SK-N-SH treated with all-trans-retinoic acid at 6 μM for 48 hours (cell line): Measurements from ENCODE around the gene VAT1.

Experiments
- ATAC-seq: fragments of 200-7000 bp; cut with Tn5 transposase; 3 replicates; pipeline ENCODE4 v1.9.1; 2020; ENCODE audit warnings: mild to moderate bottlenecking, moderate library complexity
- ARNTL ChIP-seq: fragments of 450-650 bp; formaldehyde crosslinking; IDR thresholded peaks from 2 replicates; pipeline ENCODE4 v1.5.0; 2020; ENCODE audit warnings: low read depth, mild to moderate bottlenecking, moderate library complexity, borderline replicate concordance
- BACH2 ChIP-seq: fragments of 250-450 bp; sonication (Bioruptor Pico); IDR thresholded peaks from 2 replicates; pipeline ENCODE4 v1.9.0; 2021; ENCODE audit warnings: mild to moderate bottlenecking, borderline replicate concordance
- CSDC2 ChIP-seq: fragments of 250-450 bp; sonication (Bioruptor Pico); IDR thresholded peaks from 2 replicates; pipeline ENCODE4 v1.5.0; 2020; ENCODE audit warnings: mild to moderate bottlenecking, moderate library complexity
- ESRRG ChIP-seq: fragments of 250-450 bp; sonication (Bioruptor Pico); IDR thresholded peaks from 2 replicates; pipeline ENCODE4 v1.6.1; 2021; ENCODE audit warnings: mild to moderate bottlenecking
- GLIS3 ChIP-seq: fragments of 250-450 bp; sonication (Bioruptor Pico); IDR thresholded peaks from 2 replicates; pipeline ENCODE4 v1.5.0; 2020; ENCODE audit warnings: mild to moderate bottlenecking, moderate library complexity
- ISL1 ChIP-seq: fragments of 250-450 bp; sonication (Bioruptor Pico); IDR thresholded peaks from 2 replicates; pipeline ENCODE4 v2.1.2; 2022; ENCODE audit warnings: mild to moderate bottlenecking, moderate library complexity
- OSR1 ChIP-seq: fragments of 250-450 bp; sonication (Bioruptor Pico); IDR thresholded peaks from 2 replicates; pipeline ENCODE4 v1.8.0; 2022; ENCODE audit warnings: moderate library complexity, mild to moderate bottlenecking, inconsistent platforms
- POU6F1 ChIP-seq: fragments of 250-450 bp; sonication (Bioruptor Pico); IDR thresholded peaks from 2 replicates; pipeline ENCODE4 v1.8.0; 2021; ENCODE audit warnings: low read depth, mild to moderate bottlenecking, moderate library complexity, borderline replicate concordance
- PPARA ChIP-seq: fragments of 250-450 bp; sonication (Bioruptor Pico); IDR thresholded peaks from 2 replicates; pipeline ENCODE4 v1.5.0; 2020; ENCODE audit warnings: mild to moderate bottlenecking, borderline replicate concordance
- RARB ChIP-seq: fragments of 250-450 bp; sonication (Bioruptor Pico); IDR thresholded peaks from 2 replicates; pipeline ENCODE4 v1.8.0; 2021; ENCODE audit warnings: mild to moderate bottlenecking, moderate library complexity
- SNAI2 ChIP-seq: fragments of 250-450 bp; sonication (Bioruptor Pico); IDR thresholded peaks from 2 replicates; pipeline ENCODE4 v1.5.0; 2020; ENCODE audit warnings: mild to moderate bottlenecking, moderate library complexity
- TCF4 ChIP-seq: fragments of 250-450 bp; sonication (Bioruptor Pico); IDR thresholded peaks from 2 replicates; pipeline ENCODE4 v1.8.0; 2021; ENCODE audit warnings: mild to moderate bottlenecking, moderate library complexity, borderline replicate concordance
- TOX ChIP-seq: fragments of 250-450 bp; sonication (Bioruptor Pico); IDR thresholded peaks from 2 replicates; pipeline ENCODE4 v1.8.0; 2021; ENCODE audit warnings: mild to moderate bottlenecking, moderate library complexity, borderline replicate concordance
- ZC3H10 ChIP-seq: fragments of 250-450 bp; sonication (Bioruptor Pico); IDR thresholded peaks from 2 replicates; pipeline ENCODE4 v1.5.1; 2021; ENCODE audit warnings: mild to moderate bottlenecking, moderate library complexity
- ZFP3 ChIP-seq: fragments of 250-450 bp; sonication (Bioruptor Pico); IDR thresholded peaks from 2 replicates; pipeline ENCODE4 v1.5.0; 2020; ENCODE audit warnings: mild to moderate bottlenecking, moderate library complexity
- ZFP30 ChIP-seq: fragments of 450-650 bp; formaldehyde crosslinking; IDR thresholded peaks from 2 replicates; pipeline ENCODE4 v1.5.0; 2022; ENCODE audit warnings: mild to moderate bottlenecking, moderate library complexity
- ZNF565 ChIP-seq: fragments of 450-650 bp; formaldehyde crosslinking; conservative IDR thresholded peaks from 2 replicates; pipeline ENCODE4 v1.5.0; 2020; ENCODE audit warnings: low read depth, mild to moderate bottlenecking, moderate library complexity
- ZNF70 ChIP-seq: fragments of 450-650 bp; formaldehyde crosslinking; IDR thresholded peaks from 2 replicates; pipeline ENCODE4 v1.5.0; 2020; ENCODE audit warnings: mild to moderate bottlenecking, moderate library complexity
- TF ChIP-seq, protein P1 (sequence below): fragments of 250-450 bp; sonication (Bioruptor Pico); IDR thresholded peaks from 2 replicates; pipeline ENCODE4 v1.8.0; 2020; ENCODE audit warnings: mild to moderate bottlenecking, moderate library complexity, borderline replicate concordance
- TF ChIP-seq, protein P2 (sequence below): fragments of 250-450 bp; sonication (Bioruptor Pico); IDR thresholded peaks from 2 replicates; pipeline ENCODE4 v1.5.0; 2020; ENCODE audit warnings: mild to moderate bottlenecking, moderate library complexity
- TF ChIP-seq, protein P3 (sequence below): fragments of 250-450 bp; sonication (Bioruptor Pico); IDR thresholded peaks from 2 replicates; pipeline ENCODE4 v1.5.1; 2021; ENCODE audit warnings: mild to moderate bottlenecking, moderate library complexity

The VAT1 gene

GRCh38 chr17:43026595-43026994, 4.4 kb upstream of the VAT1 start:
- TF ChIP-seq BACH2 (CRISPR knock-in tag) (no peak), ZNF70 (no peak), POU6F1 (no peak)
- TF ChIP-seq, all 23 proteins: peak for 0
- ATAC-seq = no peak

- no peak for ATAC-seq
- TF ChIP-seq SNAI2 (CRISPR knock-in tag) = no peak
- TF ChIP-seq, protein P1, sequence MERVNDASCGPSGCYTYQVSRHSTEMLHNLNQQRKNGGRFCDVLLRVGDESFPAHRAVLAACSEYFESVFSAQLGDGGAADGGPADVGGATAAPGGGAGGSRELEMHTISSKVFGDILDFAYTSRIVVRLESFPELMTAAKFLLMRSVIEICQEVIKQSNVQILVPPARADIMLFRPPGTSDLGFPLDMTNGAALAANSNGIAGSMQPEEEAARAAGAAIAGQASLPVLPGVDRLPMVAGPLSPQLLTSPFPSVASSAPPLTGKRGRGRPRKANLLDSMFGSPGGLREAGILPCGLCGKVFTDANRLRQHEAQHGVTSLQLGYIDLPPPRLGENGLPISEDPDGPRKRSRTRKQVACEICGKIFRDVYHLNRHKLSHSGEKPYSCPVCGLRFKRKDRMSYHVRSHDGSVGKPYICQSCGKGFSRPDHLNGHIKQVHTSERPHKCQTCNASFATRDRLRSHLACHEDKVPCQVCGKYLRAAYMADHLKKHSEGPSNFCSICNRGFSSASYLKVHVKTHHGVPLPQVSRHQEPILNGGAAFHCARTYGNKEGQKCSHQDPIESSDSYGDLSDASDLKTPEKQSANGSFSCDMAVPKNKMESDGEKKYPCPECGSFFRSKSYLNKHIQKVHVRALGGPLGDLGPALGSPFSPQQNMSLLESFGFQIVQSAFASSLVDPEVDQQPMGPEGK (CRISPR knock-in tag) = no peak
- TF ChIP-seq TCF4 (CRISPR knock-in tag) = no peak
- TF ChIP-seq ZFP30 = no peak
- no peak for TF ChIP-seq ZNF565 (CRISPR knock-in tag)
- no peak for TF ChIP-seq CSDC2 (CRISPR knock-in tag)
- TF ChIP-seq TOX (CRISPR knock-in tag) = no peak
- no peak for TF ChIP-seq ESRRG (CRISPR knock-in tag)
- no peak for TF ChIP-seq GLIS3 (CRISPR knock-in tag)
- TF ChIP-seq ARNTL (CRISPR knock-in tag) = no peak
- no peak for TF ChIP-seq OSR1 (CRISPR knock-in tag)
These were observed 3.8 kb upstream of the VAT1 start for GRCh38 chr17:43025766-43026537.

GRCh38 chr17:43025290-43025657, 3.1 kb upstream of the VAT1 start:
- no peak for ATAC-seq
- TF ChIP-seq, protein P2, sequence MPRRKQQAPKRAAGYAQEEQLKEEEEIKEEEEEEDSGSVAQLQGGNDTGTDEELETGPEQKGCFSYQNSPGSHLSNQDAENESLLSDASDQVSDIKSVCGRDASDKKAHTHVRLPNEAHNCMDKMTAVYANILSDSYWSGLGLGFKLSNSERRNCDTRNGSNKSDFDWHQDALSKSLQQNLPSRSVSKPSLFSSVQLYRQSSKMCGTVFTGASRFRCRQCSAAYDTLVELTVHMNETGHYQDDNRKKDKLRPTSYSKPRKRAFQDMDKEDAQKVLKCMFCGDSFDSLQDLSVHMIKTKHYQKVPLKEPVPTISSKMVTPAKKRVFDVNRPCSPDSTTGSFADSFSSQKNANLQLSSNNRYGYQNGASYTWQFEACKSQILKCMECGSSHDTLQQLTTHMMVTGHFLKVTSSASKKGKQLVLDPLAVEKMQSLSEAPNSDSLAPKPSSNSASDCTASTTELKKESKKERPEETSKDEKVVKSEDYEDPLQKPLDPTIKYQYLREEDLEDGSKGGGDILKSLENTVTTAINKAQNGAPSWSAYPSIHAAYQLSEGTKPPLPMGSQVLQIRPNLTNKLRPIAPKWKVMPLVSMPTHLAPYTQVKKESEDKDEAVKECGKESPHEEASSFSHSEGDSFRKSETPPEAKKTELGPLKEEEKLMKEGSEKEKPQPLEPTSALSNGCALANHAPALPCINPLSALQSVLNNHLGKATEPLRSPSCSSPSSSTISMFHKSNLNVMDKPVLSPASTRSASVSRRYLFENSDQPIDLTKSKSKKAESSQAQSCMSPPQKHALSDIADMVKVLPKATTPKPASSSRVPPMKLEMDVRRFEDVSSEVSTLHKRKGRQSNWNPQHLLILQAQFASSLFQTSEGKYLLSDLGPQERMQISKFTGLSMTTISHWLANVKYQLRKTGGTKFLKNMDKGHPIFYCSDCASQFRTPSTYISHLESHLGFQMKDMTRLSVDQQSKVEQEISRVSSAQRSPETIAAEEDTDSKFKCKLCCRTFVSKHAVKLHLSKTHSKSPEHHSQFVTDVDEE = no peak
- TF ChIP-seq ISL1 (CRISPR knock-in tag) = no peak
- TF ChIP-seq SNAI2 (CRISPR knock-in tag) = no peak

GRCh38 chr17:43024407-43025289, 2.5 kb upstream of the VAT1 start, which contains the start of gene RND2:
Gene RND2 (plus strand): TSS chr17:43025231. CDS start chr17:43025348, 117 bp downstream.
- peak; percentile 77 for ATAC-seq
- TF ChIP-seq ZFP30 = no peak
- TF ChIP-seq ZFP3 (CRISPR knock-in tag) = no peak
- TF ChIP-seq ZC3H10 (CRISPR knock-in tag) = no peak
- no peak for TF ChIP-seq PPARA (CRISPR knock-in tag)
- TF ChIP-seq ESRRG (CRISPR knock-in tag) = no peak
- no peak for TF ChIP-seq OSR1 (CRISPR knock-in tag)
- TF ChIP-seq, protein P3, sequence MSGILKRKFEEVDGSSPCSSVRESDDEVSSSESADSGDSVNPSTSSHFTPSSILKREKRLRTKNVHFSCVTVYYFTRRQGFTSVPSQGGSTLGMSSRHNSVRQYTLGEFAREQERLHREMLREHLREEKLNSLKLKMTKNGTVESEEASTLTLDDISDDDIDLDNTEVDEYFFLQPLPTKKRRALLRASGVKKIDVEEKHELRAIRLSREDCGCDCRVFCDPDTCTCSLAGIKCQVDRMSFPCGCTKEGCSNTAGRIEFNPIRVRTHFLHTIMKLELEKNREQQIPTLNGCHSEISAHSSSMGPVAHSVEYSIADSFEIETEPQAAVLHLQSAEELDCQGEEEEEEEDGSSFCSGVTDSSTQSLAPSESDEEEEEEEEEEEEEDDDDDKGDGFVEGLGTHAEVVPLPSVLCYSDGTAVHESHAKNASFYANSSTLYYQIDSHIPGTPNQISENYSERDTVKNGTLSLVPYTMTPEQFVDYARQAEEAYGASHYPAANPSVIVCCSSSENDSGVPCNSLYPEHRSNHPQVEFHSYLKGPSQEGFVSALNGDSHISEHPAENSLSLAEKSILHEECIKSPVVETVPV = no peak
- TF ChIP-seq RARB = no peak
- TF ChIP-seq, protein P2 = no peak
- TF ChIP-seq, protein P1 (CRISPR knock-in tag) = no peak
